LNCaP clone FGC (cell line): Measurements from ENCODE around the gene ID1.

Experiments
- DNase-seq: peaks from one replicate; pipeline ENCODE4 v3.0.0-alpha.2; 2011; ENCODE audit warnings: low read depth
- H3K4me3 ChIP-seq: 2 replicates; pipeline ENCODE4 v1.5.1; 2011; ENCODE audit warnings: mild to moderate bottlenecking, low read depth, low read length, control low read depth
- TF ChIP-seq, protein P1 (sequence below): IDR thresholded peaks from 2 replicates; pipeline ENCODE4 v1.5.1; 2012; ENCODE audit warnings: mild to moderate bottlenecking; ENCODE audit not compliant: control insufficient read depth, insufficient read depth; ENCODE audit errors: extremely low read depth

ID1 gene

DNA sequence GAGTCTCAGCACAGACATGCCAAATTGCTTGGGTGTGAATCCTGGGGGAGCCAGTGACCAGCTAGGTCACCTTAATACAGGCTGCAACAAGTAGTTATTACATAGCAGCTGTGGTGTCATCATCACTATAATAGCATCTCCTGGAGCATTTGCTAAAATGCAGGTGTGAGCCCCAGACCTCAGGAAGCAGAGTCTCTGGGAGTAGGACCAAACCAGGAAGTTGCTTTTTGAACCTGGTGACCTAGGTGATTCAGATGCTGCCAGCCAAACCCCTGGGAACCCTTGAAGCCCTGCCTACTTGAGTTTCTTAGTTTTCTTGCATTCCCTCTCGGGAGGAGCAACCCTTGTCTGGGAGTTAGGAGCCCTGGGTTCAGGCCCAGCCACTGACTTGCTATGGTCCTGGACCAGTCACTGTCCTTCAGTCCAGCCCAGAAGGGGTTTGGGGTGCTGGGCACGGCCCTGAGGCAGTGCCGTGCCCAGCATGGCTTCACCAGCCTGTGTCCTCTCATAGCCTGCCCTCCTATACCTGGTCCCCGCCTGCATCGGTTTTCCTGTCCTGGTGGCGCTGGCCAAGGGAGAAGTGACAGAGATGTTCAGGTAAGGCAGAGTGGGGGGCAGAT, 39.3 kb upstream of the ID1 start:
- H3K4me3 ChIP-seq, result no peak overlapping the region
- TF ChIP-seq, protein P1, sequence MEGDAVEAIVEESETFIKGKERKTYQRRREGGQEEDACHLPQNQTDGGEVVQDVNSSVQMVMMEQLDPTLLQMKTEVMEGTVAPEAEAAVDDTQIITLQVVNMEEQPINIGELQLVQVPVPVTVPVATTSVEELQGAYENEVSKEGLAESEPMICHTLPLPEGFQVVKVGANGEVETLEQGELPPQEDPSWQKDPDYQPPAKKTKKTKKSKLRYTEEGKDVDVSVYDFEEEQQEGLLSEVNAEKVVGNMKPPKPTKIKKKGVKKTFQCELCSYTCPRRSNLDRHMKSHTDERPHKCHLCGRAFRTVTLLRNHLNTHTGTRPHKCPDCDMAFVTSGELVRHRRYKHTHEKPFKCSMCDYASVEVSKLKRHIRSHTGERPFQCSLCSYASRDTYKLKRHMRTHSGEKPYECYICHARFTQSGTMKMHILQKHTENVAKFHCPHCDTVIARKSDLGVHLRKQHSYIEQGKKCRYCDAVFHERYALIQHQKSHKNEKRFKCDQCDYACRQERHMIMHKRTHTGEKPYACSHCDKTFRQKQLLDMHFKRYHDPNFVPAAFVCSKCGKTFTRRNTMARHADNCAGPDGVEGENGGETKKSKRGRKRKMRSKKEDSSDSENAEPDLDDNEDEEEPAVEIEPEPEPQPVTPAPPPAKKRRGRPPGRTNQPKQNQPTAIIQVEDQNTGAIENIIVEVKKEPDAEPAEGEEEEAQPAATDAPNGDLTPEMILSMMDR, result no peak
- DNase-seq, result no peak

DNA sequence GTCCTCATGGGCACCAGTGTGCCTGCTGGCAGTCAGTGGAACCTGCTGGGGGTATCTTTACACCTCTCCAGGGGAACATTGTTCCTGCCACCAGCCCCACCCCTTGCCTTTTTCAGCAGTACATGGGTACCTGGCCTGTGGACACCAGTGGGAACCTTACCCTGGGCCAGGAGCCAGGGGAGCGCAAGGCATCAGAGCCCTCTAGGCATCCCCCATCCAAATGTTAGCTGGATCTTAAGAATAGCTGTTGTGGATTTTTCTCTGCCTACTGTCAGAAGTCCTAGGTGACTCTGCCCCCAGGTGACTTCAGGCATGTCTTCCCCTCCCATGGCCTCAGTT, 38.8 kb upstream of the ID1 start:
- no peak for DNase-seq
- no peak overlapping the region for H3K4me3 ChIP-seq
- TF ChIP-seq, protein P1, result no peak

DNA sequence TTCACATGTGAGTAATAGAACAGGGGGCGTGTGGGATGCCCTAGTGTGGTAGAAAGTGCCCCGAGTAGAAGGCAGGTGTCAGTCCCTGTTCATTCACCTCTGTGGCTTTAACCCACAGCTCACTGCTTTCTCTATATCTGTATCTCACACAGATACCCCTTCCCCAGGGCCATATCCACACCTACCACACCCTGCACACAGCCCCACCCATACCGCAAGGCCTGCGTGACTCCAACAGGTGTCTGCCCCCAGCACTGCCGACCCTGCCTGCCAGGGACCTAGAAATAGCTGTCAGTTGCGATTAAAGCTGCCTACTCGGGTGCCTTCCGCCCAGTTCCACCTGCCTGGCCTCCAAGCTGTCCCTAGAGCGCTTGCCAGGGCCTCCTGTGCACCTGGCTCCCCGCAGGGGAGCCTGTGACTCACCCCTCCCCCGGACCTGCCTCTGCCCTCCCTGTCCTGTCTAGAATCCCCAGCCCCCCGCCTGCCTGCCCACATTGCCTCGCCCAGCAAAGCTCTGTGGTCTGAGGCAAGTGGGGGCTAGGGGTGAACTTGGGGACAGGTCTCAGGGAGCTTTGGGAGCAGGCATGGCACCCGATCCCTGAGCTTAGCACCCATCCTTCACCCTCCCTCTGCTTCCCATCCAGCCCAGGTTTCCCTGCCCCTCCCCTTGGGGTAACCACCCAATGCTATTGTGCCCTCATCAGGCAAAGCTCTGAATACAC, 38.3 kb upstream of the ID1 start:
- no peak for DNase-seq
- no peak overlapping the region for H3K4me3 ChIP-seq

DNA sequence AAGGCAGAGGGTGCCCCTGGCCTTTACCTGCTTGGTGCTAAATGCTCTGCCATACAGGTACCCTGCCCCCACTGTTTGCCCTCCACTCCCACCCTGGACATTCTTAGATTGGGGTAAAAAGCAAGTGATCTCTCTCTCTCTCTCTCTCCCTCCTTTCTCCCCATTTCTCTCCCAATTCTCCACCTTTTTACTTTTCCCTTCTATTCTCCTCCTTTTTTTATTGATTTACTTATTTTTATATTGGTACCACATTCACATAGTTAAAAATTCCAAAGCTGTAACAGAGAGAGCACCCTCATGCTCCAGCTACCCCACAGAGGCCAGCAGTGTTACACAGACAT, 37.7 kb upstream of the ID1 start:
- TF ChIP-seq, protein P1, result no peak
- DNase-seq, result no peak
- H3K4me3 ChIP-seq, result no peak overlapping the region

More for the DNA sequence above, 38.3 kb upstream of the ID1 start:
- TF ChIP-seq, protein P1, result no peak

DNA sequence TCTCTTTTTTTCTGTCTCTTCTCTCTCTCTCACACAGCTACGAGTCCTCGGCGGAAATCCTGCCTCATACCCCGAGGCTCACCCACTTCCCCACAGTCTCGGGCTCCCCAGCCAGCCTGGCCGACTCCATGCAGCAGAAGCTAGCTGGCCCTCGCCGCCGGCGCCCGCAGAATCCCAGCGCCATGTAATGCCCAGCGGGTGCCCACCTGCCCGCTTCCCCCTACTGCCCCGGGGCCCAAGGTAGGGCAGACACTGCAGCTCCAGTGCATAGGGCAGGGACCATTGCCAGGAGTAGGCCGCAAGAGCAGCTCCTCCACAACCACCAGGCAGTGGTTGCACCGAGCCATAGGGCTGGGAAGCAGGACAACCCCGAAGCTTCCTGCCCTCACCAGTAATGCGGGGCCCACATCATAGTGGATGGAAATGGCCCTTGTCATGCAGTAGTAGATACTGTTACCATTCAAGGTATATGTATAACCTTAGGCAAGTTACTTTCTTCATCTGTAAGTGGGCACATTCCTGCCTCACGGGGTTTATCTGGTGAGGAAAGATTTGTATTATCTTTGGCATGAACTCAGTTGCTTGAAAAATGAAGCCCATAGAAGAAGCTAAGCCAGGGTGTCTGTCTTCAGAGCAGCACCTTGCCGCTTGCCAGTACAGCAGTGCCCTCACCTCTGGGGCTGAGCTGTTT, 36.9 kb upstream of the ID1 start:
- TF ChIP-seq, protein P1, result no peak
- no peak for DNase-seq

DNA sequence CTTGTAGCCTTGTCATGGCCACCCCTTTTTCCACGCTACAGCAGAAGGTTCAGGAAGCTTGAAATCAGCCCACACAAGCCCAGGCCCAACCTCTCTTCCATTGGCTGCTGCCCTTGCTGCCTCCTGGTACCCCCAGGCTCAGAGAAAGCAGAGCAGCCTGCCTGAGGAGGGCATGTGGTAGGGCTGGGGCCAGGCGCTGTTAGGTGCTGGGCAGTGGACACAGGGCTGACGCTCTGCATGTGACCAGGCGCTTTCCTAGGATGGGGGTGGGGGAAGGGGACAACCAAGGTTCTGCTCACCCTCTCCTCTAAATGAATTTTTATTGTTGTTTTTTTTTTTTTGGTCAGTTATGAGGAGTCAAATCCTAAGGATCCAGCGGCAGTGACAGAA, 36.3 kb upstream of the ID1 start:
- DNase-seq, result no peak
- TF ChIP-seq, protein P1, result no peak
- H3K4me3 ChIP-seq, result no peak overlapping the region

More for the DNA sequence above, 36.9 kb upstream of the ID1 start:
- H3K4me3 ChIP-seq, result no peak overlapping the region
